Stomach (tissue), 9 donors: ENCODE data around the gene SF3A2. TPM values are rescaled to one million over a fixed set of nuclear protein-coding genes. Genes with fewer than 3 reads are reported as not detected.

Experiments
- DNase-seq, 2 donors: peaks; one replicate each; pipeline versions ENCODE4 v3.0.0 to v3.0.0-alpha.2; 2013 to 2019
- H3K27ac ChIP-seq, 5 donors: fragments of 200-600 bp in 4 of 5; sonication (generic) in 4 of 5; one replicate each; pipeline ENCODE4 v1.5.1; 2013 to 2019; ENCODE audit warnings: mild to moderate bottlenecking in 1 of 5, moderate library complexity in 1 of 5
- H3K27me3 ChIP-seq, 3 donors: fragments of 200-600 bp; sonication (generic); one replicate each; pipeline ENCODE4 v1.5.1; 2017 to 2019; ENCODE audit warnings: mixed run types in 1 of 3
- H3K36me3 ChIP-seq, 4 donors: fragments of 200-600 bp; sonication (generic); 1 replicate in 3 of 4; 2 replicates in 1 of 4; pipeline ENCODE4 v1.5.1; 2016 to 2019
- H3K4me1 ChIP-seq, 4 donors: fragments of 200-600 bp; sonication (generic); one replicate each; pipeline ENCODE4 v1.5.1; 2016 to 2019
- H3K4me3 ChIP-seq, 4 donors: fragments of 200-600 bp; sonication (generic) in 3 of 4; one replicate each; pipeline ENCODE4 v1.5.1; 2016 to 2019; ENCODE audit warnings: mild to moderate bottlenecking in 1 of 4
- H3K9me3 ChIP-seq, 4 donors: fragments of 200-600 bp; sonication (generic); one replicate each; pipeline ENCODE4 v1.5.1; 2016 to 2019
- EP300 ChIP-seq: sonication (generic); formaldehyde crosslinking; IDR thresholded peaks from one replicate; pipeline ENCODE4 v1.6.1; 2017; ENCODE audit warnings: antibody characterized with exemption
- POLR2A ChIP-seq, 4 donors: fragments of 450-650 bp; IDR thresholded peaks; one replicate each; pipeline ENCODE4 v1.6.1; 2016; ENCODE audit warnings: antibody characterized with exemption in 4 of 4, control low read depth in 2 of 4, mild to moderate bottlenecking in 1 of 4, moderate library complexity in 1 of 4
- POLR2AphosphoS5 ChIP-seq, 3 donors: sonication (generic); formaldehyde crosslinking; IDR thresholded peaks; one replicate each; pipeline ENCODE4 v1.6.1; 2016; ENCODE audit warnings: antibody characterized with exemption in 3 of 3
- WGBS, 5 donors: extraction: QIAGEN DNeasy Blood & Tissue Kit in 3 of 5; methylation state at CpG; one replicate each; pipeline versions ENCODE4 v1.1.5 to v1.1.7; 2013 to 2018; 5-methylcytosine and 5-hydroxymethylcytosine counted together
- intact Hi-C: fragments of 100-400 bp; cut with DNase I; formaldehyde crosslinking; loops from one replicate; pipeline ENCODE4 v1.15.1; 2023; ENCODE audit warnings: low total_unique reads
- polyA plus RNA-seq, 3 donors: library from polyadenylated mRNA; stranded (reverse); fragments of 200-250 nt; gene quantifications; one replicate each; pipeline ENCODE4 v1.2.3, GENCODE V29; 2013
- total RNA-seq, 5 donors: library from RNA; depleted of rRNA; stranded (reverse); fragments of >200 nt; gene quantifications; one replicate each; pipeline versions ENCODE4 v1.1.0 to v1.2.3, GENCODE V29; 2014 to 2016
- TF ChIP-seq, protein P1 (sequence below), 7 experiments: fragments of 450-650 bp in 4 of 7; fragments of 200-600 bp in 3 of 7; sonication (generic) in 3 of 7; IDR thresholded peaks; one replicate each; pipeline ENCODE4 v1.5.1; 2016 to 2019; ENCODE audit warnings: antibody characterized with exemption in 7 of 7, control low read depth in 2 of 7, mild to moderate bottlenecking in 1 of 7
- donor health status: healthy with polysubstance abuse.
- donor health status: Bipolar disorder and iron deficiency.
- donor health status: healthy.

Gene SF3A2
- total and polyA plus RNA-seq, 8 donors: 25.8 to 214 (median 37.0) TPM

GRCh38 chr19:2253106-2254063, 16.8 kb downstream of the SF3A2 start:
- H3K9me3 ChIP-seq: no peaks in the 10 kb centered on the region
- peaks cover 30 to 61% (median 53%) of the 10 kb centered on the region in 3 donors for H3K27me3 ChIP-seq
- no peak for TF ChIP-seq EP300
- TF ChIP-seq POLR2AphosphoS5 (IDR thresholded peaks at IDR 0.05): no peak
- TF ChIP-seq POLR2A (IDR thresholded peaks at IDR 0.05): no peak
- TF ChIP-seq, protein P1, sequence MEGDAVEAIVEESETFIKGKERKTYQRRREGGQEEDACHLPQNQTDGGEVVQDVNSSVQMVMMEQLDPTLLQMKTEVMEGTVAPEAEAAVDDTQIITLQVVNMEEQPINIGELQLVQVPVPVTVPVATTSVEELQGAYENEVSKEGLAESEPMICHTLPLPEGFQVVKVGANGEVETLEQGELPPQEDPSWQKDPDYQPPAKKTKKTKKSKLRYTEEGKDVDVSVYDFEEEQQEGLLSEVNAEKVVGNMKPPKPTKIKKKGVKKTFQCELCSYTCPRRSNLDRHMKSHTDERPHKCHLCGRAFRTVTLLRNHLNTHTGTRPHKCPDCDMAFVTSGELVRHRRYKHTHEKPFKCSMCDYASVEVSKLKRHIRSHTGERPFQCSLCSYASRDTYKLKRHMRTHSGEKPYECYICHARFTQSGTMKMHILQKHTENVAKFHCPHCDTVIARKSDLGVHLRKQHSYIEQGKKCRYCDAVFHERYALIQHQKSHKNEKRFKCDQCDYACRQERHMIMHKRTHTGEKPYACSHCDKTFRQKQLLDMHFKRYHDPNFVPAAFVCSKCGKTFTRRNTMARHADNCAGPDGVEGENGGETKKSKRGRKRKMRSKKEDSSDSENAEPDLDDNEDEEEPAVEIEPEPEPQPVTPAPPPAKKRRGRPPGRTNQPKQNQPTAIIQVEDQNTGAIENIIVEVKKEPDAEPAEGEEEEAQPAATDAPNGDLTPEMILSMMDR (IDR thresholded peaks at IDR 0.05): no peak
- WGBS, 5 donors: 3 to 8% (median 7%) methylated on average over 38 to 77 of the region's 77 CpGs
- H3K36me3 ChIP-seq: peaks cover 3 to 12% (median 8%) of the 10 kb centered on the region in 4 donors
- H3K27ac ChIP-seq: no peak overlapping the region
- peaks cover 37 to 51% (median 47%) of the 10 kb centered on the region in 4 donors for H3K4me1 ChIP-seq
- intact Hi-C loops: no loop called here
- peak overlapping the region; percentile 1 to 40 (median 17) for H3K4me3 ChIP-seq
- DNase-seq: no peak

GRCh38 chr19:2254064-2254872, 17.6 kb downstream of the SF3A2 start:
- H3K27me3 ChIP-seq: peaks cover 30 to 53% (median 50%) of the 10 kb centered on the region in 3 donors
- H3K4me1 ChIP-seq: peaks cover 37 to 49% (median 47%) of the 10 kb centered on the region in 4 donors
- H3K4me3 ChIP-seq: peak overlapping the region in 1 of 4 donors; percentile 40
- H3K36me3 ChIP-seq: peaks cover 0 to 3% (median under 1%) of the 10 kb centered on the region in 4 donors
- no peak overlapping the region for H3K27ac ChIP-seq
- TF ChIP-seq, protein P1 (IDR thresholded peaks at IDR 0.05): no peak
- TF ChIP-seq POLR2A (IDR thresholded peaks at IDR 0.05): no peak
- no peak for TF ChIP-seq POLR2AphosphoS5 (IDR thresholded peaks at IDR 0.05)
- no peak for TF ChIP-seq EP300
- no peaks in the 10 kb centered on the region for H3K9me3 ChIP-seq
- intact Hi-C loops: no loop called here
- peak in 1 of 2 donors; percentile 76 for DNase-seq
- WGBS, 5 donors: 57 to 66% (median 60%) methylated on average over 16 to 20 of the region's 20 CpGs

DNA sequence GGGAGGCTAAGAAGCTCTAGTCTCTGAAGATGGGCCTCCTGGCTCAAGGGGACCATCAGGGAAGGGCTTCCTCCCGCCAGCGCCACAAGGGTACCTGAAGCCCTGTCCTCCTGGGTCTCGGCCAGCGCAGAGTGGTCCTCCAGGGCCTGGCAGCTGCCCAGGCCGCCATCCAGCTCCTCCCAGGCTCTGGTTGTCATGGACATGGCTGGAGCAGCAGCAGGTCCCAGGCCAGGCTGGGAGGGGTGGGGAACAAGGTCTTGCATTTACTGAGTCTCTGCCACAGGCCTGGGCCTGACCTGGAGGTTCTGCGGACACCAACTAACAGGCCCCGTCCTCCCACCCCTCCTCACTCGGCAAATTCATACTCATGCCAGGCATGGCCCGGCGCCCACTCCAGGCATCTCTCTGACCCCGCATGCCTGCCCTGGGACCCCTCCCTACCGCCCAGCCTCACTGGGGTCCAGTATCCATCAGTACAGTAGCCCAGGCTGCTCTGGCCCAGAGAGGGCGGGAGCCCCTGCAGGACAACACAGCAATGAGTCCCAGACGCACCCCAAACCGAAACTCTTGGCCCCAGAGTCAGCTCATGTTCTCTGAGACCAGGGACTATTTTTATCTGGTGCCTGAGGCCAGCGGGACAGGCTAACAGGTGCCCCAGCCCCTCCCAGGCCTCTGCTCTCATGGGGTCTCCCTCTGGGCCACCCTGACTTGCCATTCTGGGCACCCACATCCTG, 18.7 kb downstream of the SF3A2 start:
- intact Hi-C loops: no loop called here
- Histone ChIP-seq H3K27ac (no peak overlapping the region), H3K36me3 (no peaks in the 10 kb centered on the region), H3K4me3 (no peak overlapping the region), H3K4me1 (peaks cover 36 to 40% (median 38%) of the 10 kb centered on the region in 4 donors), H3K27me3 (peaks cover 30 to 43% (median 40%) of the 10 kb centered on the region in 3 donors), H3K9me3 (no peaks in the 10 kb centered on the region)
- no peak for DNase-seq
- no peak for TF ChIP-seq POLR2AphosphoS5 (IDR thresholded peaks at IDR 0.05)
- TF ChIP-seq EP300: no peak
- TF ChIP-seq, protein P1 (IDR thresholded peaks at IDR 0.05): no peak
- no peak for TF ChIP-seq POLR2A (IDR thresholded peaks at IDR 0.05)
- WGBS, 5 donors: 86 to 94% (median 90%) methylated on average over 11 to 16 of the region's 16 CpGs
